ENCODE measurements around the gene EXOC6.

EXOC6 gene

DNA sequence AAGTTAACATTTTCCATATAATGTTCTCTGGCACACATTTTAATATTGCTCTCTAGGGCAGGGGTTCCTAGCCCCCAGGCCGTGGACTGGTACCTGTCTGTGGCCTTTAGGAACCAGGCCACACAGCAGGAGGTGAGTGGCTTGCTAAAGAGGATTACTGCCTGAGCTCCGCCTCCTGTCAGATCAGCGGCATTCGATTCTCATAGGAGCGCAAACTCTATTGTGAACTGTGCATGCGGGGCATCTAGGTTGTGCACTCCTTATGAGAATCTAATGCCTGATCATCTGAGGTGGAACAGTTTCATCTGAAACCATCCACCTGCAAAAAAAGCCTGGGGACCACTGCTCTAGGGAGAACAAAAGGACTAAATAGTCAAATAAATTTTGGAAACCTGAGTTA, 65.7 kb downstream of the EXOC6 start:
- H3K4me3 ChIP-seq (replicated peaks; ENCODE audit: low read depth, low read length) = no peak overlapping the region
- no peak for TF ChIP-seq CTCF (IDR thresholded peaks at IDR 0.05; ENCODE audit: low read depth, low read length, missing control alignments)
- no peak for DNase-seq (ENCODE audit: extremely low read depth, low read depth)

DNA sequence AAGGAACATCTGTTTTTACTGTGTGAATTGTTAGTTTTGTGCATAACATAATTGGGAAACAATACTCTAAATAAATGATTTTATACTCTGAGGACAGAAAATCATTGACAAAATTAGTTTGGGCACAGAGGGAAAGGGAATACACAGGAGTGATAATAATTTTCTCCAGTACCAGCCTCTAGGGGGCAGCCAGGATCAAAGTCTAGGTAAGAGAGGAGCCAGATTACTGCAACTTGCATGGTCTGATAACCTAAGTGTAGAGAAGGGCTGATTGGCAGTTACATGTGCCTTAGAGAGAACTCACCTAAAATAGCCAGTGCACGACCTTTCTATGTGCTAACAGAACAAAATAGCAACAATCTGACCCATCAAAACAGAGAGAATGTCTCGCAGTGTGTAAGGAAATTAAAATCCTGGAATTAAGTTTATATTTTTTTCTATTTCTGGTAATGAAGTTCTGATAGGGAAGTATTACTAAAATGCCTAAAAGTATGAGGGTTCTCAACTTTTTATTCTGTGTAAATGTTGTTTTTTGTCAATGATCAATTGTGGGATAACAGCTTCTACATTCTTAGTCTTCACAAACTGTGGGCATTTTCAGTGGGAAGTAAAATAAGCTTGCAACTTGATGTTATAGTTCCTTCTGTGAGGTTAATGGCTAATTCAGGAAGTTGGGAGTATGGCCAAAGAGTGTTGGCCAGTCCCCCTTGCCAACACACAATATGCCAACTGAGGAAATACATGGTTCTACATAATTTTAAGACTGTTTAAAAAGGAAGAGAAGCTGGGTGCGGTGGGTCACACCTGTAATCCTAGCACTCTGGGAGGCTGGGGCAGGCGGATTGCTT, 66.4 kb downstream of the EXOC6 start:
- peak; percentile 75 for TF ChIP-seq CTCF (IDR thresholded peaks at IDR 0.05; ENCODE audit: low read depth, low read length, missing control alignments)
- DNase-seq (ENCODE audit: extremely low read depth, low read depth) = no peak

DNA sequence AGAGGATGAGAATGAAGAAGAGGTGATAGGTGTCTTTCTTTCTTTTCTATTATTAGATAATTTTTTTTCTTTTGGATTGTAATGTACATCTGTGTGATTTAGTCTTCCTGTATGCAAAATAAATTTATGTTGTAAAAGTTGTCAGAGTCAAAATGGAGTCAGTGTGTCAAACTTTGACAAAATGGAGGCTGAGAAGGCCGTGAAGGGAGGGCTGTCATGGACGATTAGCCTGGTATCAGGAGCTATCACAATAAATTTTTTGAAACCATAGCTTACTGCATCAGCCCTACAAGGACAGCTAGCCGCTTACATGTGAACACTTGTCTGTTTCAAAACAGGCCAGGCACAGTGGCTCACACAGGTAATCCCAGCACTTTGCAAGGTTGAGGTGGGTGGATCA, 67.6 kb downstream of the EXOC6 start:
- no peak for DNase-seq (ENCODE audit: extremely low read depth, low read depth)
- no peak overlapping the region for H3K4me3 ChIP-seq (replicated peaks; ENCODE audit: low read depth, low read length)
- no peak for TF ChIP-seq CTCF (IDR thresholded peaks at IDR 0.05; ENCODE audit: low read depth, low read length, missing control alignments)

More for the DNA sequence above, 66.4 kb downstream of the EXOC6 start:
- no peak overlapping the region for H3K4me3 ChIP-seq (replicated peaks; ENCODE audit: low read depth, low read length)

DNA sequence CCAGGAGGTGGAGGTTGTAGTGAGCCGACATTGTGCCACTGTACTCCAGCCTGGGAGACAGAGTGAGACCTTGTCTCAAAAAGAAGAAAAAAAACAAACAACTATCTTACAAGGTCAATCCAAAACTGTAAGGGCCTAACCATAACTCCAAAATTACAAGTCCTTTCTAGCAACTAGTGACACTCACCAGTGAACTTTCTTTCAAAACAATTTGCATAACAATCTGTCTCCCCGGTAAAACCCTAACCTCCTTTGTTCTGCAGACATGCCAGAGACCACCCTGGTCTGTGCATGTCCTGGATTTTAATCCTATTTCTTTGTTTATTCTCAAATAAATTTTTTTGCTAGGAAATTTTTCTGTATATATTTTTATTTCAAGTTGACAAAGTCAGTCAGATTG, 68.1 kb downstream of the EXOC6 start:
- H3K4me3 ChIP-seq (replicated peaks; ENCODE audit: low read depth, low read length) = no peak overlapping the region
- TF ChIP-seq CTCF (IDR thresholded peaks at IDR 0.05; ENCODE audit: low read depth, low read length, missing control alignments) = no peak
- no peak for DNase-seq (ENCODE audit: extremely low read depth, low read depth)

- DNase-seq (ENCODE audit: extremely low read depth, low read depth) = no peak
- no peak overlapping the region for H3K4me3 ChIP-seq (replicated peaks; ENCODE audit: low read depth, low read length)
- no peak for TF ChIP-seq CTCF (IDR thresholded peaks at IDR 0.05; ENCODE audit: low read depth, low read length, missing control alignments)
These were observed 70.3 kb downstream of the EXOC6 start for GRCh38 chr10:92918603-92919002.

GRCh38 chr10:92920866-92921265, 72.5 kb downstream of the EXOC6 start:
- no peak for TF ChIP-seq CTCF (IDR thresholded peaks at IDR 0.05; ENCODE audit: low read depth, low read length, missing control alignments)
- DNase-seq (ENCODE audit: extremely low read depth, low read depth) = no peak
- H3K4me3 ChIP-seq (replicated peaks; ENCODE audit: low read depth, low read length) = no peak overlapping the region
